GM12878 (cell line): ENCODE results near the gene CATSPERD. TPM values are rescaled to one million over a fixed set of nuclear protein-coding genes. Genes with fewer than 3 reads are reported as not detected.

Source experiments
- ATAC-seq: fragments of 200-7000 bp; cut with Tn5 transposase; 3 replicates; pipeline ENCODE4 v1.9.1; 2020; ENCODE audit warnings: mild to moderate bottlenecking, moderate library complexity
- BruUV-seq: library from RNA; stranded (reverse); fragments of 400-500 nt; replicated peaks from 2 replicates; lab custom pipeline; 2021; lab: Mats Ljungman, UMichigan
- CTCF ChIA-PET: fragments of 300-600 bp; sonication (Branson Sonifier 250); formaldehyde crosslinking; extraction: SDS; loops from one replicate; lab custom pipeline; 2021; ENCODE audit warnings: inconsistent platforms; lab: Yijun Ruan, JAX
- POLR2A ChIA-PET: fragments of 350-600 bp; formaldehyde crosslinking; extraction: SDS; loops from one replicate; lab custom pipeline; 2021; ENCODE audit warnings: inconsistent platforms; lab: Charles Lee
- RAD21 ChIA-PET: fragments of 300-600 bp; sonication (Branson Sonifier 250); formaldehyde crosslinking; loops from one replicate; lab custom pipeline; 2023; ENCODE audit warnings: antibody characterized with exemption; ENCODE audit not compliant: unreplicated experiment; lab: Charles Lee
- SMC1A ChIA-PET: fragments of 300-600 bp; sonication (Branson Sonifier 250); formaldehyde crosslinking; loops from one replicate; lab custom pipeline; 2023; ENCODE audit not compliant: unreplicated experiment, uncharacterized antibody; lab: Charles Lee
- DNase-seq: peaks from one replicate; pipeline ENCODE4 v3.0.0-alpha.2; 2011; ENCODE audit warnings: low read depth, low spot score
- FAIRE-seq: peaks from 3 replicates; lab custom pipeline; 2011; peaks lifted over from hg19 to GRCh38; lab: Jason Lieb, UNC
- H2AFZ ChIP-seq: 2 replicates; pipeline ENCODE4 v1.6.0; 2011; ENCODE audit warnings: low read depth, low read length, control low read depth; ENCODE audit not compliant: control insufficient read depth
- H3K27ac ChIP-seq: 2 replicates; pipeline ENCODE4 v1.5.1; 2011; ENCODE audit warnings: control low read depth; ENCODE audit not compliant: control insufficient read depth, insufficient read depth
- H3K27me3 ChIP-seq, 2 experiments: replicated peaks in 1 of 2; 2 replicates each; pipeline versions ENCODE4 v1.6.0 to v1.6.1; 2011; ENCODE audit warnings: low read length in 1 of 2; ENCODE audit not compliant: control insufficient read depth in 2 of 2, insufficient read depth in 2 of 2
- H3K36me3 ChIP-seq, 2 experiments: 2 replicates each; pipeline ENCODE4 v1.5.1; 2011; ENCODE audit warnings: low read length in 1 of 2; ENCODE audit not compliant: control insufficient read depth in 2 of 2, insufficient read depth in 2 of 2
- H3K4me1 ChIP-seq: 2 replicates; pipeline ENCODE4 v1.6.1; 2011; ENCODE audit warnings: mild to moderate bottlenecking, low read length, moderate library complexity, mixed read lengths; ENCODE audit not compliant: control insufficient read depth, insufficient read depth
- H3K4me2 ChIP-seq: 2 replicates; pipeline ENCODE4 v1.6.0; 2011; ENCODE audit warnings: control low read depth; ENCODE audit not compliant: control insufficient read depth, insufficient read depth
- H3K4me3 ChIP-seq: fragments of 200-600 bp; sonication (generic); 2 replicates; pipeline ENCODE4 v1.5.1; 2016
- H3K79me2 ChIP-seq: 2 replicates; pipeline ENCODE4 v1.6.0; 2011; ENCODE audit warnings: low read length; ENCODE audit not compliant: control insufficient read depth, insufficient read depth
- H3K9ac ChIP-seq: 2 replicates; pipeline ENCODE4 v1.8.0; 2011; ENCODE audit warnings: low read length, control low read depth, mixed read lengths; ENCODE audit not compliant: control insufficient read depth, insufficient read depth
- H3K9me3 ChIP-seq: replicated peaks from 3 replicates; pipeline ENCODE4 v1.5.1; 2011; ENCODE audit warnings: mild to moderate bottlenecking, low read length; ENCODE audit not compliant: control insufficient read depth, insufficient read depth
- H4K20me1 ChIP-seq: 2 replicates; pipeline ENCODE4 v1.6.0; 2011; ENCODE audit not compliant: control insufficient read depth, insufficient read depth
- HSF1 ChIP-seq: fragments of 150-350 bp; IDR thresholded peaks from 2 replicates; pipeline ENCODE4 v1.6.1; 2014; ENCODE audit warnings: mild to moderate bottlenecking, low read depth, low read length
- PAX8 ChIP-seq: fragments of 450-650 bp; IDR thresholded peaks from 2 replicates; pipeline ENCODE4 v1.6.1; 2017; ENCODE audit warnings: mild to moderate bottlenecking, moderate library complexity
- POLR2A ChIP-seq: IDR thresholded peaks from 2 replicates; pipeline ENCODE4 v1.6.1; 2011; ENCODE audit warnings: low read depth, mild to moderate bottlenecking, low read length
- WGBS: methylation state at CpG from one replicate; pipeline ENCODE4 v1.1.6; 2016; ENCODE audit warnings: low lambda C conversion rate; ENCODE audit not compliant: insufficient replicate concordance, insufficient coverage; ENCODE audit errors: missing lambda C conversion rate; 5-methylcytosine and 5-hydroxymethylcytosine counted together
- in situ Hi-C: fragments of 300-500 bp; cut with MboI; formaldehyde crosslinking; loops from 9 replicates; pipeline ENCODE4 v1.14.3; 2018; ENCODE audit warnings: mixed read lengths
- intact Hi-C: fragments of 100-400 bp; cut with micrococcal nuclease; formaldehyde crosslinking; loops from one replicate; pipeline ENCODE4 v1.14.2; 2022; ENCODE audit not compliant: unreplicated experiment
- polyA plus RNA-seq, 11 experiments: library from polyadenylated mRNA; depleted of rRNA in 4 of 11; unstranded in 6 of 11; stranded (reverse) in 5 of 11; fragments of >200 nt; fragmentation: Nextera tagmentation in 4 of 11; fragmentation: Illumina TruSeq in 1 of 11; extraction: Ambion mirVana in 4 of 11; extraction: Trizol in 1 of 11; gene quantifications; 1 replicate in 1 of 11; 2 replicates in 10 of 11; pipeline versions ENCODE4 v1.2.1 to v1.2.3, GENCODE V29; 2011 to 2016; ENCODE audit warnings: inconsistent platforms in 2 of 11, missing spikeins in 2 of 11, low read depth in 1 of 11
- total RNA-seq, 4 experiments: library from RNA; depleted of rRNA in 3 of 4; stranded (reverse); fragments of >200 nt in 3 of 4; fragmentation: Illumina TruSeq in 1 of 4; extraction: Trizol in 1 of 4; gene quantifications; 2 replicates each; pipeline versions ENCODE4 v1.2.1 to v1.2.3, GENCODE V29; 2013 to 2021

Gene CATSPERD
- total and polyA plus RNA-seq, 10 of the 15 experiments (the other 5 are each of a cell fraction or from before 2014, with no cell fraction given): 0.02 to 0.38 (median 0.11) TPM; not detected in 5

DNA sequence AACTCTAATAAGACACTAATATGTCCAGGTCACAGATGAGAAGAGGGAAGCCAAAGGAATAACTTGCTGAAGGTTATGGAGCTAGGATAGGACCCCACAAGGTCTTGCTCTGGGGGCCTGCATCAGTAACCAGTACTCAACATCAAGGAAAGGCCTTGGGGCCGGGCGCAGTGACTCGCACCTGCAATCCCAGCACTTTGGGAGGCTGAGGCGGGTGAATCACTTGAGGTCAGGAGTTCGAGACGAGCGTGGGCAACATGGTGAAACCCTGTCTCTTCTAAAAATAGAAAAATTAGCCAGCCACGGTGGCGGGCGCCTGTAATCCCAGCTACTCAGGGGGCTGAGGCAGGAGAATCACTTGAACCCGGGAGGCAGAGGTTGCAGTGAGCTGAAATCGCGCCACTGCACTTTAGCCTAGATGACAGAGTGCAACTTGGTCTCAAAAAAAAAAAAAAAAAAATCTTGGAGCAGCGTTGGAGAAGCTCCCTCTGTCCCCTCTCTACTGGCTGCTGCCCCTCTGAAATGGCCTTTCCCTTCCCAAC, 2.3 kb upstream of the CATSPERD start:
- RAD21 ChIA-PET: interaction anchor here (1.7 kb wide), 1 partner anchor 29 kb away, joined by 6 read pairs; the partner anchor contains the start of gene RPL36
- no peak for FAIRE-seq
- no TSS peak for BruUV-seq
- H3K79me2 ChIP-seq: peaks cover 47% of the 10 kb centered on the region
- TF ChIP-seq PAX8 (no peak), HSF1 (no peak), POLR2A (0 out of 2 replicates have a peak, but pooled peaks have one; percentile 3)
- H3K4me3 ChIP-seq: peak overlapping the region; percentile 98
- no peak for DNase-seq
- H3K9ac ChIP-seq: peak overlapping the region; percentile 98
- H3K27me3 ChIP-seq: no peaks in the 10 kb centered on the region
- H3K9me3 ChIP-seq: no peaks in the 10 kb centered on the region
- no peak overlapping the region for H2AFZ ChIP-seq
- peak overlapping the region; percentile 91 for H3K27ac ChIP-seq
- SMC1A ChIA-PET: no interaction called here
- intact Hi-C loops: no loop called here
- WGBS: 24% methylated on average over 14 of the region's 14 CpGs
- CTCF ChIA-PET: interaction anchor here (1.0 to 6.7 kb wide), 3 partner anchors 28 to 250 kb away, joined by 3 to 74 read pairs (median 3); partner anchors contain the start of gene RPL36
- H3K36me3 ChIP-seq: peaks cover 8 to 12% of the 10 kb centered on the region in 2 experiments; a peak in 3 of 4 replicates
- no peak for ATAC-seq
- 0 out of 2 replicates have a peak, but pooled peaks cover 3% of the 10 kb centered on the region for H4K20me1 ChIP-seq
- H3K4me1 ChIP-seq: peaks cover 4% of the 10 kb centered on the region
- in situ Hi-C loops: no loop called here
- H3K4me2 ChIP-seq: peak overlapping the region; percentile 76
- POLR2A ChIA-PET: interaction anchor here (0.7 to 1.9 kb wide), 5 partner anchors 27 to 173 kb away, joined by 4 to 9 read pairs (median 5); no protein-coding TSS in a partner anchor
